Panc1 (cell line): Measurements from ENCODE around the gene CLMP. TPM values are rescaled to one million over a fixed set of nuclear protein-coding genes. Genes with fewer than 3 reads are reported as not detected.
A peak's percentile ranks its signal among the peaks of the same experiment; 100 is the strongest.

ENCODE experiments used
- ATAC-seq: fragments of 200-7000 bp; cut with Tn5 transposase; 2 replicates; pipeline ENCODE4 v1.9.1; 2020; ENCODE audit warnings: mild to moderate bottlenecking, moderate library complexity
- BruUV-seq: library from RNA; stranded (reverse); fragments of 400-500 nt; replicated peaks from 2 replicates; lab custom pipeline; 2021; lab: Mats Ljungman, UMichigan
- CTCF ChIA-PET: fragments of 300-600 bp; sonication (Branson Sonifier 250); formaldehyde crosslinking; loops from one replicate; lab custom pipeline; 2022; ENCODE audit warnings: antibody characterized with exemption; lab: Charles Lee
- POLR2A ChIA-PET: fragments of 300-600 bp; sonication (Branson Sonifier 250); formaldehyde crosslinking; loops from one replicate; lab custom pipeline; 2022; ENCODE audit warnings: antibody characterized with exemption; lab: Charles Lee
- DNase-seq: peaks from one replicate; pipeline ENCODE4 v3.0.0-alpha.2; 2010; ENCODE audit warnings: low read depth, low spot score
- H3K27ac ChIP-seq: 2 replicates; pipeline ENCODE4 v1.5.1; 2011; ENCODE audit warnings: mild to moderate bottlenecking, low read length, inconsistent platforms
- H3K27me3 ChIP-seq: fragments of 200-500 bp; sonication (Bioruptor generic); 2 replicates; pipeline ENCODE4 v1.6.0; 2014; ENCODE audit warnings: low read length, inconsistent platforms; ENCODE audit not compliant: control insufficient read depth, insufficient read depth
- H3K36me3 ChIP-seq: fragments of 200-500 bp; sonication (Bioruptor generic); 2 replicates; pipeline ENCODE4 v1.5.1; 2014; ENCODE audit warnings: inconsistent platforms, mild to moderate bottlenecking, low read length, moderate library complexity; ENCODE audit not compliant: control insufficient read depth, insufficient read depth
- H3K4me1 ChIP-seq: 2 replicates; pipeline ENCODE4 v1.5.1; 2011; ENCODE audit warnings: inconsistent platforms, mild to moderate bottlenecking, low read length, moderate library complexity; ENCODE audit not compliant: control insufficient read depth, insufficient read depth
- H3K4me3 ChIP-seq, 2 experiments: 2 replicates each; pipeline ENCODE4 v1.5.1; 2011 to 2012; ENCODE audit warnings: low read depth in 2 of 2, low read length in 2 of 2, mild to moderate bottlenecking in 2 of 2, inconsistent platforms in 1 of 2, moderate library complexity in 1 of 2
- H3K9me3 ChIP-seq: fragments of 200-500 bp; sonication (Bioruptor generic); 2 replicates; pipeline ENCODE4 v1.5.1; 2014; ENCODE audit warnings: low read depth, mild to moderate bottlenecking, inconsistent platforms, low read length, moderate library complexity; ENCODE audit not compliant: control insufficient read depth, insufficient read depth
- CTCF ChIP-seq: fragments of 450-650 bp; IDR thresholded peaks from 2 replicates; pipeline ENCODE4 v1.5.1; 2017; ENCODE audit warnings: mild to moderate bottlenecking
- POLR2AphosphoS5 ChIP-seq: IDR thresholded peaks from 2 replicates; pipeline ENCODE4 v1.6.1; 2012; ENCODE audit warnings: mild to moderate bottlenecking, low read depth, low read length, moderate library complexity
- SIN3A ChIP-seq: IDR thresholded peaks from 2 replicates; pipeline ENCODE4 v1.6.1; 2012; ENCODE audit warnings: low read depth, mild to moderate bottlenecking, low read length, moderate library complexity, borderline replicate concordance; ENCODE audit not compliant: insufficient read depth
- TCF7L2 ChIP-seq: IDR thresholded peaks from 2 replicates; pipeline ENCODE4 v1.6.1; 2011; ENCODE audit warnings: mild to moderate bottlenecking, low read depth, low read length, inconsistent platforms
- in situ Hi-C: cut with HindIII; loops from 2 replicates; pipeline ENCODE4 v1.10.0; 2016; ENCODE audit warnings: low sequenced_read_pairs, low pct_unique_long_range_greater_than_20kb
- intact Hi-C: fragments of 100-400 bp; cut with micrococcal nuclease; formaldehyde crosslinking; loops from one replicate; pipeline ENCODE4 v1.10.0; 2022; ENCODE audit not compliant: unreplicated experiment
- total RNA-seq: library from RNA; stranded (reverse); gene quantifications from one replicate; pipeline ENCODE4 v1.2.1, GENCODE V29; 2021; ENCODE audit not compliant: unreplicated experiment
- TF ChIP-seq, protein P1 (sequence below), 2 experiments: IDR thresholded peaks; 2 replicates each; pipeline ENCODE4 v1.6.1; 2011 to 2012; ENCODE audit warnings: low read depth in 2 of 2, control low read depth in 1 of 2, low read length in 1 of 2, mild to moderate bottlenecking in 1 of 2, moderate library complexity in 1 of 2; ENCODE audit not compliant: insufficient read depth in 1 of 2

The CLMP gene
- total RNA-seq, 1 experiment from 2014 or later: 1.5 TPM

DNA sequence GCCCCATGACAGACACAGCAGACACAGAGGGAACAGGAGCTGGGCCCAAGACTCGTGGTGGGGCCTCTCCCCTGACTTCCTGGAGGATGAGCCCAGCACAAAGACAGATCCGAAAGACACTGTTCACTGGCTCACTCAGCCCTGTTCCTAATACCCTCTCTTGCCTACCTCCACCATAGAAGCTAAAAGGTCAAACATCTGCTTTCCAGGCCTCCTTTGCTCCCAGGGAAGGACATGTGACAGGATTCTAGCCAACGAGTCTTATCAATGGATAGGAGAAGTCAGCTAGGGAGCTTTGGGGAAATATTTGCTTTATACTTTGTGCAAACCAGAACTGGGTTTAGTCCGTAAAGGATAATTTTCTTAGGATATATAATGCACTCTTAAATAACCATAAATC is 8.4 kb upstream of the CLMP start:
- DNase-seq (no peak), ATAC-seq (no peak)
- ChIA-PET POLR2A (no interaction called here), CTCF (no interaction called here)
- intact Hi-C loops: no loop called here
- Histone ChIP-seq H3K4me1 (no peaks in the 10 kb centered on the region), H3K27me3 (peaks cover 8% of the 10 kb centered on the region; the same call in 1 of the 2 replicates), H3K4me3 (no peak overlapping the region), H3K27ac (no peak overlapping the region), H3K9me3 (no peaks in the 10 kb centered on the region), H3K36me3 (no peaks in the 10 kb centered on the region)
- TF ChIP-seq CTCF (no peak), POLR2AphosphoS5 (no peak), TCF7L2 (no peak), SIN3A (no peak)
- in situ Hi-C loops: no loop called here
- BruUV-seq: no TSS peak

GRCh38 chr11:123202155-123203151 is 7.4 kb upstream of the CLMP start:
- POLR2A ChIA-PET: interaction anchor here (0.5 to 0.6 kb wide), 2 partner anchors 24 to 61 kb away, joined by 3 to 4 read pairs; no protein-coding TSS in a partner anchor
- H3K36me3 ChIP-seq: no peaks in the 10 kb centered on the region
- no TSS peak for BruUV-seq
- H3K4me1 ChIP-seq: no peaks in the 10 kb centered on the region
- no peak overlapping the region for H3K4me3 ChIP-seq
- in situ Hi-C loops (no loop called here), intact Hi-C loops (no loop called here)
- H3K9me3 ChIP-seq: no peaks in the 10 kb centered on the region
- CTCF ChIA-PET: no interaction called here
- H3K27ac ChIP-seq: no peak overlapping the region
- TF ChIP-seq SIN3A (no peak), TCF7L2 (no peak), POLR2AphosphoS5 (no peak), CTCF (no peak)
- TF ChIP-seq, protein P1, sequence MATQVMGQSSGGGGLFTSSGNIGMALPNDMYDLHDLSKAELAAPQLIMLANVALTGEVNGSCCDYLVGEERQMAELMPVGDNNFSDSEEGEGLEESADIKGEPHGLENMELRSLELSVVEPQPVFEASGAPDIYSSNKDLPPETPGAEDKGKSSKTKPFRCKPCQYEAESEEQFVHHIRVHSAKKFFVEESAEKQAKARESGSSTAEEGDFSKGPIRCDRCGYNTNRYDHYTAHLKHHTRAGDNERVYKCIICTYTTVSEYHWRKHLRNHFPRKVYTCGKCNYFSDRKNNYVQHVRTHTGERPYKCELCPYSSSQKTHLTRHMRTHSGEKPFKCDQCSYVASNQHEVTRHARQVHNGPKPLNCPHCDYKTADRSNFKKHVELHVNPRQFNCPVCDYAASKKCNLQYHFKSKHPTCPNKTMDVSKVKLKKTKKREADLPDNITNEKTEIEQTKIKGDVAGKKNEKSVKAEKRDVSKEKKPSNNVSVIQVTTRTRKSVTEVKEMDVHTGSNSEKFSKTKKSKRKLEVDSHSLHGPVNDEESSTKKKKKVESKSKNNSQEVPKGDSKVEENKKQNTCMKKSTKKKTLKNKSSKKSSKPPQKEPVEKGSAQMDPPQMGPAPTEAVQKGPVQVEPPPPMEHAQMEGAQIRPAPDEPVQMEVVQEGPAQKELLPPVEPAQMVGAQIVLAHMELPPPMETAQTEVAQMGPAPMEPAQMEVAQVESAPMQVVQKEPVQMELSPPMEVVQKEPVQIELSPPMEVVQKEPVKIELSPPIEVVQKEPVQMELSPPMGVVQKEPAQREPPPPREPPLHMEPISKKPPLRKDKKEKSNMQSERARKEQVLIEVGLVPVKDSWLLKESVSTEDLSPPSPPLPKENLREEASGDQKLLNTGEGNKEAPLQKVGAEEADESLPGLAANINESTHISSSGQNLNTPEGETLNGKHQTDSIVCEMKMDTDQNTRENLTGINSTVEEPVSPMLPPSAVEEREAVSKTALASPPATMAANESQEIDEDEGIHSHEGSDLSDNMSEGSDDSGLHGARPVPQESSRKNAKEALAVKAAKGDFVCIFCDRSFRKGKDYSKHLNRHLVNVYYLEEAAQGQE (IDR thresholded peaks at IDR 0.05; ENCODE audit: insufficient read depth in 1 of 2, low read depth in 2 of 2, low read length in 1 of 2): no peak
- peak; percentile 12; the same call in 1 of the 2 replicates for ATAC-seq
- peaks cover 8% of the 10 kb centered on the region; the same call in 1 of the 2 replicates for H3K27me3 ChIP-seq
- no peak for DNase-seq
